Activated naive CD8-positive, alpha-beta T cell treated with anti-CD3 and anti-CD28 coated beads for 36 hours (primary cell): ENCODE results near the gene XRCC5. TPM values are rescaled to one million over a fixed set of nuclear protein-coding genes. Genes with fewer than 3 reads are reported as not detected.
A peak's percentile ranks its signal among the peaks of the same experiment; 100 is the strongest.
"Not testable (repeated sequence)": the region's sequence is repeated elsewhere in the genome, so short reads cannot be mapped to it uniquely, and the experiment has no call there.

Experiments
- DNase-seq: peaks from one replicate; pipeline ENCODE4 v3.0.0; 2021
- H3K27ac Mint-ChIP-seq: one replicate; pipeline ENCODE4 v1.8.0; 2022; ENCODE audit warnings: mild to moderate bottlenecking, moderate library complexity, mixed read lengths
- H3K27me3 Mint-ChIP-seq: one replicate; pipeline ENCODE4 v1.8.0; 2022; ENCODE audit warnings: mild to moderate bottlenecking, mixed read lengths
- H3K36me3 Mint-ChIP-seq: one replicate; pipeline ENCODE4 v1.8.0; 2021; ENCODE audit warnings: mild to moderate bottlenecking, mixed read lengths
- H3K4me1 Mint-ChIP-seq: one replicate; pipeline ENCODE4 v1.8.0; 2021; ENCODE audit warnings: mixed read lengths
- H3K4me3 Mint-ChIP-seq: one replicate; pipeline ENCODE4 v1.8.0; 2022; ENCODE audit warnings: mild to moderate bottlenecking, moderate library complexity, mixed read lengths
- H3K9me3 Mint-ChIP-seq: one replicate; pipeline ENCODE4 v1.8.0; 2022; ENCODE audit warnings: mixed read lengths
- total RNA-seq, 2 experiments: library from RNA; stranded (reverse); gene quantifications; one replicate each; pipeline ENCODE4 v1.2.3, GENCODE V29; 2021

The XRCC5 gene
- total RNA-seq, 2 experiments from 2014 or later, result 585 to 614 TPM

GRCh38 chr2:216121255-216121654 is 12.1 kb downstream of the XRCC5 start:
- Mint-ChIP-seq H3K9me3 (no peaks in the 10 kb centered on the region), H3K27ac (peak overlapping the region; percentile 97), H3K27me3 (no peaks in the 10 kb centered on the region), H3K36me3 (peaks cover 77% of the 10 kb centered on the region), H3K4me3 (peak overlapping the region; percentile 11), H3K4me1 (peaks cover 81% of the 10 kb centered on the region)
- no peak for DNase-seq

DNA sequence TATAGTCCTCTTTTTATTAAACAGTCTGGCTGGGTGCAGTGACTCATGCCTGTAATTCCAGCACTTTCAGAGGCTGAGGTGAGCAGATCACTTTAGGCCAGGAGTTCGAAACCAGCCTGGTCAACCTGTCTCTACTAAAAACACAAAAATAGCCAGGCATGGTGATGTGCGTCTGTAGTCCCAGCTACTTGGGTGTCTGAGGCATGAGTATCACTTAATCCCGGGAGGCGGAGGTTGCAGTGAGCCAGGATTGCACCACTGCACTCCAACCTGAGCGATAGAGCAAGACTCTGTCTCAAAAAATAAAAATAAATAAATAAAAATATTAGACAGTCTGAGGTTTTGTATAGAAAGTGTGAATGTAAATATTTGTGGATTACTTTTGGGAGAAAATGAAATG is 17.8 kb downstream of the XRCC5 start:
- Mint-ChIP-seq H3K27me3 (no peaks in the 10 kb centered on the region), H3K27ac (peak overlapping the region; percentile 22), H3K4me3 (no peak overlapping the region)

DNA sequence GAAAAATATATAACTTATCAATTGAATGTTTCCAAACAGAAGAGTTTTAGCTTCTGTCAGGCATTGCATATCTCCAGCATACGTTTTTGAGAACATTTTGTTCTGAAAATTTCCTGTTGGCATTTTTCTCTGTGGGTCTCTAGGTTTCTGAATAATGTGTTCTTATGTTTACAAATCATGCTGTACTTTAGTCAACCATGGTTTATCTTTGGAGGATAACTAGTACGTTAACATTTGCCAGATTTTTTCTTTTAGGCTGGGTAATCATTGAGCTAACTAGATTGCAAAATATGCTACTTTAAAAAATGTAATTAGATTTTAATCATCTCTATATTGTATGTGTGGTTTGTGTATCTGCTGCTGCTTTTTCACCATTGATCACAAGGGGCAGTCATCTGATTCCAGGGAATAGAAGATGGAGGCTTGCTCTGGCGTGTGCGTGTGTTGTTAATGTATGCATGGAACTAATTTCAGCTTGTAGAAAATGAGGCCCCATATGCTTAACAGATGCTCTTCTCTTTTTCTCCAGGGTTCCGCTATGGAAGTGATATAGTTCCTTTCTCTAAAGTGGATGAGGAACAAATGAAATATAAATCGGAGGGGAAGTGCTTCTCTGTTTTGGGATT is 21.3 kb downstream of the XRCC5 start:
- Mint-ChIP-seq H3K36me3 (peaks cover 52% of the 10 kb centered on the region), H3K4me1 (peaks cover 49% of the 10 kb centered on the region), H3K27me3 (no peaks in the 10 kb centered on the region), H3K4me3 (no peak overlapping the region), H3K27ac (no peak overlapping the region), H3K9me3 (no peaks in the 10 kb centered on the region)
- DNase-seq, result no peak

More for the DNA sequence above, 17.8 kb downstream of the XRCC5 start:
- peaks cover 53% of the 10 kb centered on the region for H3K36me3 Mint-ChIP-seq
- no peaks in the 10 kb centered on the region for H3K9me3 Mint-ChIP-seq
- DNase-seq, result no peak
- peaks cover 60% of the 10 kb centered on the region for H3K4me1 Mint-ChIP-seq

DNA sequence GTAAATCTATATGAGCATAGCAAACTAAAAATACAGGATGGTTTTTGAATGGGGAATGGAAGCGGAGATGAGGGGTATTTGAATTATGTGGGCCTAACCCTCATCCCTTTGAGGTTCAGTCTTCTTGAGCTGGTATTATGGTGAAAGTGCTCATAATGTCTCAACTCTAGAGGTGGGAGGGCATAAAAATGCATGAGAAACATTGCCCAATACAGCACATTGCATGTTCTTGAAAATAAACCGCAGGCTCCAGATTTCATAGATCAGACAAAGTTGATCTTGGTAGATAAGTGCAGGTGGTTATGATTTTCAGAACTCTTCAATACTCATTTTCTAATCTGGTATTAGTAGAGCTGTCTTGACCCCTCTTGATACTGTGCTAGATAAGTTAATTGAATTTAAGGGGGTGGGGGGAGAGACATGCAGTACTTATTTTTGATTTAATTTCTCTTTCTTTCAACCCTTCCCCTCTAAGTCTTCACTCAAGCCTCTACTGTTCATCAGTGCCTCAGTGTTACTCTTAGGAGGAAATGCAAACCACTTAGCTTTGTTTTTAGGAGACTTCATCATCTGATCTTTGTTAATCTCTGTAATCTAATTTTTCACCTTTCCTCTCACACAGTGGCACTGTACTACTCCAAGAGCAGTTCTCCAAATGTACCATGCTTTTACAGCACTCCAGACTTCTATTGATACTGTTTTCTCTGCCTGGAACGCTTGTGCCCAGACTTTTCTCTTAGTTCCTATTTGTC is 22.2 kb downstream of the XRCC5 start:
- DNase-seq, result no peak
- no peaks in the 10 kb centered on the region for H3K27me3 Mint-ChIP-seq
- no peaks in the 10 kb centered on the region for H3K9me3 Mint-ChIP-seq
- no peak overlapping the region for H3K4me3 Mint-ChIP-seq
- peak overlapping the region; percentile 1 for H3K27ac Mint-ChIP-seq
- H3K4me1 Mint-ChIP-seq, result peaks cover 44% of the 10 kb centered on the region
- H3K36me3 Mint-ChIP-seq, result peaks cover 58% of the 10 kb centered on the region

DNA sequence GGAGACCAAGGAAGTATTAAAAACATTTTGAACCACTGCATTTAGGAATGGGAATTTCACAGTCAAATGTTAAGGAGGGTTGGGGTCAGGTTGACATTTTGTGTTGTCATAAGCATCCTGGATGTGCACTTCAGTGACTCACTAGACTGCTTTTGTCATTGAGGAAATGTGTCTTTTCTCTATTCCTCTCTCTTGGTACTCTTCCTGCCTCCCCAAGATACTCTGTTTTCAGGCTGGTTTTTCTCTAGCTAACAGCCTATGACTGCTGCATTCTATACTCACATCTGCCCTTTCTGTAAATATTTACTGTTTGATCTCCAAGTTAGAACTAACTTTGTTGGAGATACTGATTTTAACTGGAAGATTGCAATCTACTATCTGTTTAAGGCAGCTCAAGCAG is 23.4 kb downstream of the XRCC5 start:
- DNase-seq, result no peak
- peaks cover 40% of the 10 kb centered on the region for H3K4me1 Mint-ChIP-seq
- H3K36me3 Mint-ChIP-seq, result peaks cover 56% of the 10 kb centered on the region
- peak overlapping the region; percentile 25 for H3K27ac Mint-ChIP-seq
- no peaks in the 10 kb centered on the region for H3K27me3 Mint-ChIP-seq
- no peaks in the 10 kb centered on the region for H3K9me3 Mint-ChIP-seq
- H3K4me3 Mint-ChIP-seq, result no peak overlapping the region

GRCh38 chr2:216133397-216133796 is 24.2 kb downstream of the XRCC5 start:
- H3K36me3 Mint-ChIP-seq, result peaks cover 59% of the 10 kb centered on the region
- H3K4me1 Mint-ChIP-seq, result peaks cover 37% of the 10 kb centered on the region
- no peaks in the 10 kb centered on the region for H3K27me3 Mint-ChIP-seq
- no peak overlapping the region for H3K4me3 Mint-ChIP-seq
- H3K9me3 Mint-ChIP-seq, result no peaks in the 10 kb centered on the region
- no peak for DNase-seq
- H3K27ac Mint-ChIP-seq, result peak overlapping the region; percentile 30

GRCh38 chr2:216134958-216135541 is 25.9 kb downstream of the XRCC5 start:
- peak overlapping the region; percentile 26 for H3K27ac Mint-ChIP-seq
- H3K36me3 Mint-ChIP-seq, result peaks cover 63% of the 10 kb centered on the region
- H3K9me3 Mint-ChIP-seq, result no peaks in the 10 kb centered on the region
- no peak for DNase-seq
- peaks cover 31% of the 10 kb centered on the region for H3K4me1 Mint-ChIP-seq
- no peaks in the 10 kb centered on the region for H3K27me3 Mint-ChIP-seq
- no peak overlapping the region for H3K4me3 Mint-ChIP-seq

DNA sequence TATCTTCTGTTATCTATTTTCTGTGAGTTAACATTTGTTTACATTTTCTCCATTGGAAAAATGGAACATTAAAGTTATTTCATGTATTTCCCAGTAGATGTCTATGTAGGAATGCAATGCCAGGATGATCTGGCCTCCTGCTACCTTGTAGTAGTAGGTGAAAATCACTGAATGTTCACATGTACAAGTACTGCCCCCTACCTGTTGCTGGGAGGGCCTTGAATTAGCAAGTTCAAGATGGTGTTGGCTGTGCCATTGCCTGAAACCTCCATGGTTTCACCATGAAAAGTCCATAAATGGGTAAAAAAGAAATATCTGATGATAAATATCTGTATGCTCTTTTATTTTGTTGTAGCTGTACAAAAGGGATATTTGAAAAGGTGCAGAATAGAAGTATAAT is 30.7 kb downstream of the XRCC5 start:
- Mint-ChIP-seq H3K27me3 (no peaks in the 10 kb centered on the region), H3K9me3 (no peaks in the 10 kb centered on the region), H3K4me1 (peaks cover 32% of the 10 kb centered on the region), H3K4me3 (no peak overlapping the region), H3K36me3 (peaks cover 44% of the 10 kb centered on the region), H3K27ac (no peak overlapping the region)
- no peak for DNase-seq

DNA sequence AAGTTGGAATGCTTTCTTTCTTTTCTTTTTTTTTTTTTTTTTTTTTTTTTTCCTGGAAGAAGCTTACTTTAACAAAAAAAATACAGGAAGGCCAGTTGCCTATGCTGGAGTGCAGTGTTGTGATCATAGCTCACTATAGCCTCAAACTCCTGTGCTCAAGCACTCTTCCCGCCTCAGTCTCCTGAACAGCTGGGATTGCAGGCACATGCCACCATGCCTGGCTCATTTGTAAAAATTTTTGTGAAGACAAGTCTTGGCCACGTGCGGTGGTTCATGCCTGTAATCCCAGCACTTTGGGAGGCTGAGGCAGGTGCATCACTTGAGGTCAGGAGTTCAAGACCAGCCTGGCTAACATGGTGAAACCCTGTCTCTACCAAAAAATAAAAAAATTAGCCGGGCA is 32.4 kb downstream of the XRCC5 start:
- not testable (repeated sequence) for H3K27ac Mint-ChIP-seq, H3K9me3 Mint-ChIP-seq, DNase-seq, H3K4me3 Mint-ChIP-seq, H3K27me3 Mint-ChIP-seq
- peaks cover 32% of the 10 kb centered on the region for H3K36me3 Mint-ChIP-seq
- peaks cover 29% of the 10 kb centered on the region for H3K4me1 Mint-ChIP-seq

GRCh38 chr2:216142540-216142939 is 33.4 kb downstream of the XRCC5 start:
- Mint-ChIP-seq H3K9me3 (no peaks in the 10 kb centered on the region), H3K36me3 (peaks cover 38% of the 10 kb centered on the region)

DNA sequence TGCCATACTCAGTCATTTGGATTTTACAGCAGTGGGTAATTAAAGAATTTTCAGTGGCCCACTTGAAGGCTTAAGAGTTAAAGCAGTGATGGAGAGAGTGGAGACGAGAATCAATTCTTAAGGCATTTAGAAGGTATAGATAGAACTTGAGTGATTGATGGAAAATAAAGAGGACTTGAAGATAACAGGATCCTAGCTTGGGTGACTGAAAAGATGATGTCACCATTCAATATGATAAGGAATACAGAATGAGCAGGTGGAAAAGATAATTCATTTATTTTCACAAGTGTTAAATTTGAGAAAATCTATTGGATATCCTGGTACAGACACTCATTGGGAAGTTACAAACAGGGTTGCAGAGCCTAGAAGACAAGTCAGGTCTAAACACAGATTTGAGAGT is 35.2 kb downstream of the XRCC5 start:
- Mint-ChIP-seq H3K4me3 (no peak overlapping the region), H3K36me3 (peaks cover 32% of the 10 kb centered on the region), H3K4me1 (peaks cover 36% of the 10 kb centered on the region), H3K27ac (no peak overlapping the region), H3K27me3 (no peaks in the 10 kb centered on the region), H3K9me3 (no peaks in the 10 kb centered on the region)
- no peak for DNase-seq

More at GRCh38 chr2:216142540-216142939, 33.4 kb downstream of the XRCC5 start:
- peaks cover 37% of the 10 kb centered on the region for H3K4me1 Mint-ChIP-seq
- DNase-seq, result peak; percentile 32
- peak overlapping the region; percentile 57 for H3K27ac Mint-ChIP-seq
- H3K27me3 Mint-ChIP-seq, result no peaks in the 10 kb centered on the region
- H3K4me3 Mint-ChIP-seq, result no peak overlapping the region

DNA sequence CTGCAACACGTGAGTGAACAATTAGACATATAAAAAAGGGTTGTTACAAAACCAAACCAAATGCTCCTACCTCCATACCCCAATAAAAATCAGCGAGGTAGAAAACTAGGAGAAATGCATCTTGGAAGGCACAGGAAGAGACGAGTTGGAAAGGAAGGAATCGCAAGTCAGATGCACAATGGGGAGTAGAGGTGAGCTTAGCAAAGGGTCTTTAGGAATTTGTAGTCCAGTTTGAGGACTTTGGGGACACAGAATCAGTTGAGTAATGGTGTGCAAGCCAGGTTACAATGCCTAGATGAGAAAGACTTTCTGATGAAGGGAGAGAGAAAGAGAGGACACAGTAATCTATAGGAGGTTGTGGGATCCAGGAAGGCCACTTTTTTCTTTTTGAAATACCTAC is 35.7 kb downstream of the XRCC5 start:
- Mint-ChIP-seq H3K36me3 (peaks cover 32% of the 10 kb centered on the region), H3K4me3 (no peak overlapping the region), H3K4me1 (peaks cover 41% of the 10 kb centered on the region), H3K27me3 (no peaks in the 10 kb centered on the region), H3K9me3 (no peaks in the 10 kb centered on the region), H3K27ac (no peak overlapping the region)
- no peak for DNase-seq

DNA sequence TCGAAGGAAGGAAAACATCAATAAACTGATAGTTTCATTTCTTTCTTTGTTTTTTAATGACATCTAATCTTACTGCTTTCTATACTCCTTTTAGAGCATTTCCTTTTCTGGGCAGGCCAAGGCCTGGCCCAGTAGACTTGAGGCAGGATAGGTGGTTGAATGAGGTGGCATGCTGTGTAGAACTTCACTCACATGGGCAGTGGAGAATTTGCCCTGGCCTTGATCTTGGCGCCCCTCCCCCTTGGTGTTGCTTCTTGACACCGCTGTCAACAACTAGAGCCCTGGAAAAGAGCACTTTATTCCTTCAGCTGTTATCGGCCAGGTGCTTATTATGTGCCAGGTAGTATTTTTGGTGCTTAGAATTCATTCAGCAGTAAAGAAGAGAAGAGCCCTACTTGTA is 37.4 kb downstream of the XRCC5 start:
- H3K27ac Mint-ChIP-seq, result no peak overlapping the region
- no peaks in the 10 kb centered on the region for H3K27me3 Mint-ChIP-seq
- no peaks in the 10 kb centered on the region for H3K9me3 Mint-ChIP-seq
- H3K36me3 Mint-ChIP-seq, result peaks cover 33% of the 10 kb centered on the region
- peaks cover 35% of the 10 kb centered on the region for H3K4me1 Mint-ChIP-seq
- H3K4me3 Mint-ChIP-seq, result no peak overlapping the region
- DNase-seq, result no peak

GRCh38 chr2:216147172-216148131 is 38.3 kb downstream of the XRCC5 start:
- H3K36me3 Mint-ChIP-seq, result peaks cover 35% of the 10 kb centered on the region

DNA sequence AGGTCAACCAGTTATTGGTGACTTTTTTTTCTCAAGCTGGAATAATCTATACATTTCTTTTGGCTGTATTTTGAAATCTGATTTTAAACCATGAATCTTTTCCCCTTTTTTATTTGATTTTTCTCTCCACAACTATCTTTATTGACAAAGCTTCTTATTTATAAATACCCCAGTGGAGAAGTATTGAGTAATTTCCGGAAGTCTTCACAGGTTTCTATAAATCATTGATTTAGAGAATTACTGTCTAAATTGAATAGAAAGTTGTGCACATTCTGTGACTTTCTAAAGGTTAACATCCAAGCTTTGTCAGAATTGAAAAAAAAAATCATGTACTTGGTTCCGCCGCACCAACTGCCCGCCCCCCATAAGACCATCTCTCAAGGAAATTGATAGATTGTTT is 39.8 kb downstream of the XRCC5 start:
- Mint-ChIP-seq H3K27me3 (no peaks in the 10 kb centered on the region), H3K9me3 (no peaks in the 10 kb centered on the region), H3K4me3 (no peak overlapping the region), H3K36me3 (peaks cover 40% of the 10 kb centered on the region), H3K27ac (no peak overlapping the region), H3K4me1 (peaks cover 33% of the 10 kb centered on the region)
- DNase-seq, result no peak

More at GRCh38 chr2:216147172-216148131, 38.3 kb downstream of the XRCC5 start:
- Mint-ChIP-seq H3K4me3 (no peak overlapping the region), H3K4me1 (peaks cover 30% of the 10 kb centered on the region), H3K9me3 (no peaks in the 10 kb centered on the region), H3K27ac (peak overlapping the region; percentile 70), H3K27me3 (no peaks in the 10 kb centered on the region)
- no peak for DNase-seq
